Measurements from ENCODE around the gene LACRT. TPM values are rescaled to one million over a fixed set of nuclear protein-coding genes. Genes with fewer than 3 reads are reported as not detected.

The LACRT gene
- total and polyA plus RNA-seq, 2 experiments from 2014 or later: not detected

- Histone ChIP-seq H3K9me3 (ENCODE audit: low read depth) (no peaks in the 10 kb centered on the region), H3K4me3 (peak overlapping the region; percentile 49), H3K4me2 (peak overlapping the region; percentile 99), H3K27me3 (peaks cover 17% of the 10 kb centered on the region), H3K27ac (no peak overlapping the region), H2AFZ (no peak overlapping the region), H3K79me2 (no peaks in the 10 kb centered on the region), H3K9me2 (replicated peaks; ENCODE audit: insufficient read depth) (no peaks in the 10 kb centered on the region), H3K4me1 (ENCODE audit: insufficient read depth) (no peaks in the 10 kb centered on the region), H3K36me3 (replicated peaks; ENCODE audit: insufficient read depth, low read depth) (no peaks in the 10 kb centered on the region), H4K20me1 (ENCODE audit: insufficient read depth, poor library complexity, severe bottlenecking) (no peaks in the 10 kb centered on the region)
- TF ChIP-seq EZH2phosphoT487 (IDR thresholded peaks at IDR 0.05; ENCODE audit: low read depth, severe bottlenecking, unreplicated experiment) (no peak), EZH2 (IDR thresholded peaks at IDR 0.05; ENCODE audit: borderline replicate concordance) (no peak), CTCF (IDR thresholded peaks at IDR 0.05; ENCODE audit: poor library complexity) (no peak)
- DNase-seq (ENCODE audit: low spot score): peak; percentile 62
- 33% methylated on average over 5 of the region's 5 CpGs for WGBS (ENCODE audit: low lambda C conversion rate, missing lambda C conversion rate)
These were observed 47.3 kb downstream of the LACRT start for GRCh38 chr12:54587315-54587873.

GRCh38 chr12:54586620-54587019, 48.1 kb downstream of the LACRT start:
- Histone ChIP-seq H3K4me3 (no peak overlapping the region), H3K4me1 (ENCODE audit: insufficient read depth) (no peaks in the 10 kb centered on the region), H3K27me3 (peaks cover 17% of the 10 kb centered on the region), H3K79me2 (no peaks in the 10 kb centered on the region), H2AFZ (no peak overlapping the region), H3K9me3 (ENCODE audit: low read depth) (no peaks in the 10 kb centered on the region), H3K27ac (no peak overlapping the region), H3K9me2 (replicated peaks; ENCODE audit: insufficient read depth) (no peaks in the 10 kb centered on the region), H3K4me2 (no peak overlapping the region), H4K20me1 (ENCODE audit: insufficient read depth, poor library complexity, severe bottlenecking) (no peaks in the 10 kb centered on the region), H3K36me3 (replicated peaks; ENCODE audit: insufficient read depth, low read depth) (no peaks in the 10 kb centered on the region)
- 97% methylated on average over 2 of the region's 2 CpGs for WGBS (ENCODE audit: low lambda C conversion rate, missing lambda C conversion rate)
- TF ChIP-seq EZH2 (IDR thresholded peaks at IDR 0.05; ENCODE audit: borderline replicate concordance) (no peak), EZH2phosphoT487 (IDR thresholded peaks at IDR 0.05; ENCODE audit: low read depth, severe bottlenecking, unreplicated experiment) (no peak), CTCF (IDR thresholded peaks at IDR 0.05; ENCODE audit: poor library complexity) (no peak)
- no peak for DNase-seq (ENCODE audit: low spot score)

- Histone ChIP-seq H3K79me2 (no peaks in the 10 kb centered on the region), H3K27ac (no peak overlapping the region), H3K27me3 (peaks cover 17% of the 10 kb centered on the region), H3K4me2 (no peak overlapping the region), H2AFZ (no peak overlapping the region), H3K4me3 (no peak overlapping the region), H3K9me3 (ENCODE audit: low read depth) (no peaks in the 10 kb centered on the region), H3K36me3 (replicated peaks; ENCODE audit: insufficient read depth, low read depth) (no peaks in the 10 kb centered on the region), H3K9me2 (replicated peaks; ENCODE audit: insufficient read depth) (no peaks in the 10 kb centered on the region), H3K4me1 (ENCODE audit: insufficient read depth) (no peaks in the 10 kb centered on the region), H4K20me1 (ENCODE audit: insufficient read depth, poor library complexity, severe bottlenecking) (no peaks in the 10 kb centered on the region)
- TF ChIP-seq EZH2phosphoT487 (IDR thresholded peaks at IDR 0.05; ENCODE audit: low read depth, severe bottlenecking, unreplicated experiment): no peak
- TF ChIP-seq CTCF (IDR thresholded peaks at IDR 0.05; ENCODE audit: poor library complexity): no peak
- TF ChIP-seq EZH2 (IDR thresholded peaks at IDR 0.05; ENCODE audit: borderline replicate concordance): no peak
- WGBS (ENCODE audit: low lambda C conversion rate, missing lambda C conversion rate): 96% methylated on average over 2 of the region's 2 CpGs
- no peak for DNase-seq (ENCODE audit: low spot score)
These were observed 49.5 kb downstream of the LACRT start for GRCh38 chr12:54585243-54585642.
